Activated CD4-positive, alpha-beta T cell treated with anti-CD3 and anti-CD28 coated beads, Interleukin-2, Interleukin-6, amounts not matched to agents 100 ng/mL and 50 ng/mL, durations not matched to agents 16 hours and 8 hours (primary cell): ENCODE results near the gene SLC6A13.
"Not testable (repeated sequence)": the region's sequence is repeated elsewhere in the genome, so short reads cannot be mapped to it uniquely, and the experiment has no call there.

ENCODE experiments used
- DNase-seq: peaks from one replicate; pipeline ENCODE4 v3.0.0-alpha.2; 2020

Gene SLC6A13

GRCh38 chr12:263574-263973 lies 938 bp upstream of the SLC6A13 start:
- no peak for DNase-seq

GRCh38 chr12:262113-262512 lies 523 bp downstream of the SLC6A13 start:
- no peak for DNase-seq

GRCh38 chr12:257521-258321 lies 4.9 kb downstream of the SLC6A13 start:
- no peak for DNase-seq

- DNase-seq = no peak
These were observed 5.7 kb downstream of the SLC6A13 start for GRCh38 chr12:256958-257357.

- DNase-seq = no peak
These were observed 6.4 kb downstream of the SLC6A13 start for GRCh38 chr12:256225-256624.

- DNase-seq = no peak
These were observed 7.7 kb downstream of the SLC6A13 start for GRCh38 chr12:254912-255311.

- DNase-seq = no peak
These were observed 8.6 kb downstream of the SLC6A13 start for GRCh38 chr12:254039-254438.

GRCh38 chr12:253116-253831 lies 9.4 kb downstream of the SLC6A13 start:
- no peak for DNase-seq

GRCh38 chr12:252636-253035 lies 10.0 kb downstream of the SLC6A13 start:
- no peak for DNase-seq

GRCh38 chr12:247271-247670 lies 15.4 kb downstream of the SLC6A13 start:
- no peak for DNase-seq

GRCh38 chr12:243381-243780 lies 19.3 kb downstream of the SLC6A13 start:
- no peak for DNase-seq

GRCh38 chr12:242496-242895 lies 20.1 kb downstream of the SLC6A13 start:
- no peak for DNase-seq

GRCh38 chr12:241266-241665 lies 21.4 kb downstream of the SLC6A13 start:
- DNase-seq = no peak

GRCh38 chr12:240566-240965 lies 22.1 kb downstream of the SLC6A13 start:
- DNase-seq = no peak

GRCh38 chr12:238736-239398 lies 23.8 kb downstream of the SLC6A13 start:
- DNase-seq = no peak

GRCh38 chr12:238116-238515 lies 24.5 kb downstream of the SLC6A13 start:
- no peak for DNase-seq

GRCh38 chr12:237026-237815 lies 25.4 kb downstream of the SLC6A13 start:
- DNase-seq = no peak

- DNase-seq = no peak
These were observed 26.2 kb downstream of the SLC6A13 start for GRCh38 chr12:236445-236844.

- not testable (repeated sequence) for DNase-seq
These were observed 26.7 kb downstream of the SLC6A13 start for GRCh38 chr12:235967-236366.

- no peak for DNase-seq
These were observed 27.7 kb downstream of the SLC6A13 start for GRCh38 chr12:234891-235415.

- no peak for DNase-seq
These were observed 28.6 kb downstream of the SLC6A13 start for GRCh38 chr12:234019-234418.

GRCh38 chr12:233615-233968 lies 29.0 kb downstream of the SLC6A13 start:
- DNase-seq = no peak
